Pulmonary artery endothelial cell (primary cell): ENCODE results near the gene PDE1A. TPM values are rescaled to one million over a fixed set of nuclear protein-coding genes. Genes with fewer than 3 reads are reported as not detected.

Experiments used
- DNase-seq: peaks from one replicate; pipeline ENCODE4 v3.0.0-alpha.2; 2011; ENCODE audit warnings: low read depth, low spot score
- total RNA-seq: library from RNA; depleted of rRNA; stranded (reverse); fragments of >200 nt; gene quantifications from 2 replicates; pipeline ENCODE4 v1.2.3, GENCODE V29; 2014

Gene PDE1A
- total RNA-seq, 1 donor from 2014 or later: 0.07 TPM

DNA sequence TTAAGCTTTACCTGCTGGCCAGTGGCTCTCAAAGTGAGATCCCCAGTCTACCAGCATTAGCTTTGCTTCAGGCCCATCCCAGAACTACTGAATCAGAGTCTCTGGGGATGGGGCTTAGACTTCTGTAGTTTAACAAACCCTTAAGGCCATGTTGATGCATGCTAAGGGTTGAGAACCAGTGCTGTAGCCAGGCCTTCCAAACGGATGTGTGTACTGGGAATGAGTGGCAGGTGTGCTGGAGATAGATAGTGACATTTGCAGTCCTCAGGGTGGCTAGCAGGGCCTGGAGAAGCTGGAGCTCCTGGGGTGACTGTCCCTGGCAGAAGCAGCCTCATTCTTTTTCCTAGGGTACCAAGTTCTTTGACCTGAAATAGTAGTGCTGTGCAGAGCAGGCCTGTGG is 292.6 kb downstream of the PDE1A start:
- no peak for DNase-seq

DNA sequence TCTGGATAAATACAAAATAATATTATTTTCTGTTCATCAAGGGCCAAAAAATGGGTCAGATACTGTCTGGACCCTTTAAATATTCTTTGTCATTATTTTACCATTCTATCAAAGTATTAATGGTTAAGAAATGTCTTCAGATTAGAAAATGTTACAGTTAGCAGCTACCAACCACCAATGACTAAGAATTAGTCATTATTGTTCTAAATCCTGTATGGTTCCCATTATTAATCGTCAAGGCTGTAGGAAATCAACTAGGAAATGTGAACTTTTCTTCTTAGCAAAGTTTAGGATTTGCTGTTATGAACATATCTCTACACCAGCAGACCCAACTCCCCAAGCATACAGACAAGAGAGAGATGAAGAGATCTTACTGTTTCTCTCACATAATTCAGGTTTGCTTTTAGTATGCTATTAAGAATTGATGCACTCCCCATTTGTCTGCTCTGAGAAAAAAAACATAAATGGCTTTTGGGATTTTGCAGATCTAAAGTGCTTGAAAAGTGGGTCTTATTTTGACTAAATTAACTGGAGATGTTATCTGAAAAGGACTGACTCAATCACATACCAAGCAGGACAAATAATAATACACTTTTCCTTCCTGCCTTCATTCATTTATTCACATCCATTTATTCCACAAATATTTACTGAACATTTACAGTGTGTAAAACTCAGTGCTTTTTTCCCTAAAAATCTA is 293.5 kb downstream of the PDE1A start:
- no peak for DNase-seq

DNA sequence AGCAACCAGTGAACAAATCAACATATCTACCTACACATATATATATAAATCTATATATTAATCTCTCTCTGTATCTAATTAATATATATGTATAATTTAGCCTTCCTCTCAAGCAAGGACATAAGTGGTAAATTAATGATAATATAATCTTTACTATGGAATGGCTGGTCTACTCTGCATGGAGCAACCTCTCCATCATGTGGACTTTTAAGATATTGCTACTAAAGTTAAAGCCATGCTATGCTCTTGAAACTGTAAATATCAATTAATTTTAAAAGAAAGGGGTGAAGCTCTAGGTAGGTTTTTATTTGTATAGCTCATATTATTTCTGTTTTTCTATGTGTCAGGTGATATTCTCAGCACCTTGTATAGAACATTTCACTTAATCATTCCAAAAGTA is 294.2 kb downstream of the PDE1A start:
- DNase-seq: no peak

DNA sequence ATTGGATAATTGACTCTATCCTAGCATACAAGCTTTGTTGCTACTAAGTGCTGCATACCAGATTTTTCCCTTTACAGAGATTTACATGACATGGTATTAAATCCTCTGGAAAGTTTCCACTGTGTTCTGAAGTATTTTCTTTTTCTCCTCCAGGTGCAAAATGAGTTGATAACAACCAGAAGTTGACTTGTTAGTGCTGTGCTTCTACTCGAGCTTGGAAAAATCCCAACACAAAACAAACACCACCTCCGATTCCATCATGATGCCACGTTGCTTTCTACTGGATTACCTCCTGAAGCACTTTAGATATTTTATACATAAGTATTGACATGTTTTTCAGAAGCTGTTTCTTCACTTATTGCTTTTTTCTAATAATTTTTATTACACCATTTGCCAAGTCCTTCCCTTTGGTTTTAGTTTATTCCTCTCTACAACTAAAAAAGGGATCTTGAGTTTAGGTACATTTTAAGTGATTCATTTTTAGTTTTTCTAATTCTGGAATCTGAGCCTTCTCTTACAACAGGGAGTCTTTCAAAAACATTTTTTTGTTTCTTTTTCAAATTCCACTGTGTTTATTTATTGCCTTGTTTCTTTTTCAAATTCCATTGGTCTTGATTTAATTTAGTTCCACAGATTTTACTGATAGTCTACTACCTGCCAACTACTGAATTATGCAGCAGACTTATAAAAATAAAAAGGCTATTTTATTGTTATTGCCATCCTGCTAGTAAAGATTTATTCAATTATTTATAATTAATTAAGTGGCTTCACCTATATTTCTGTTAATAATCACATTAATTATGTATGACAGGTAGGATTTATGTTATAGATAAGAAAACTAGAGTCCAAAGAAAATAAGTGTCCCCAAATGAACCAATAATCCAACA is 297.8 kb downstream of the PDE1A start:
- no peak for DNase-seq

DNA sequence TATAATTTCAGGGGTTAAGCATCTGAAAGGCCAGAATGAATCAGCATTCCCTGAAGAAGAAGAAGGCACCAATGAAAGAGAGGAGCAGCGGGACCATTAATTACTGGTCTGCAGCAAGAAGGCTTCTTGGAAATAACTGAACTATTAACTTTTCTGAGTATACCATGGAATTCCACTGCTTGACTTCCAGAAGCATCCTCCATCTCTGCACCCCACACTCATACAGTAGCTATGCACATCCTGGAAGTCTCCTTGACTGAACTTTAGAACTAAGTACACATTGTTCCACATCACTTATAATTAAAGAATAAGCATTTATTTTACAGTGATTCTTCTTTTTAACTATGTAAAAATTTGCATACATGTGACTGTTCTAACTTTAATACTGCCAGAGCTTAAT is 309.6 kb downstream of the PDE1A start:
- DNase-seq: no peak

DNA sequence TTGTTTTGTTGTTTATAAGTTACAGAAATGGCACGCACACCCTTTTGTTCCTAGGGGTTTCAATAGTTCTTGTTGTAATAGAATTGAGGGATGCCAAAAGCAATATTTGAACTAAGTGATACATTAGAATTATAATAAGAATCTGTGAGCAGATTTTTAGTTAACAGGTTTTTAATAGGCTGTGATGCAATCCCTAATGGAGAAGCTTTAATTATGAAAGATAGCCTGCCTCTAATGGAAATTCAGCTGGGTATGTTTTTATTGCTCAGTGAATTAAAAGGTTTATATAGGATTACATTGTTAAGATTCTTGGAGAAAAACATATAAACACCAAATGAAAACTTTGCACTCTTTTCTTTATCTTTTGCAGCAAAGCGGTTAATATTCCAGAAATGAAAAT is 310.1 kb downstream of the PDE1A start:
- no peak for DNase-seq

DNA sequence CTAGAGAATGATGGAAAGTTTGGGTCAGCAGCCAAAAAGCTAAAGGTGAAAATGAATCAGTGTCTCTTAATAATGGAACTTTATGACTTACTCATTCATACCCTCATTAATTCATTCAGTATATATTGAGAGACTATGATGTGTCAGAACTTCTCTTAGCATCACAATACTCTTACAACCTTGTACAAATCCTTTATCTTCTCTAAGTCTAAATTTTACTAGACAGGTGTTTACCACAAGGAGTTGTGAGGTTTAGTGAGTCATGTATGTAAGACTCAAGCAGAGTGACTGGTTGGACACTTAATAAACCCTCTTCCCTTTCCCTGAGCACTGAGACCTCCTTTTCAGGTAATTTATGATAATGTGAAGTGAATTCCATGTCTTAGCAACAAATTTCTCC is 311.6 kb downstream of the PDE1A start:
- no peak for DNase-seq

DNA sequence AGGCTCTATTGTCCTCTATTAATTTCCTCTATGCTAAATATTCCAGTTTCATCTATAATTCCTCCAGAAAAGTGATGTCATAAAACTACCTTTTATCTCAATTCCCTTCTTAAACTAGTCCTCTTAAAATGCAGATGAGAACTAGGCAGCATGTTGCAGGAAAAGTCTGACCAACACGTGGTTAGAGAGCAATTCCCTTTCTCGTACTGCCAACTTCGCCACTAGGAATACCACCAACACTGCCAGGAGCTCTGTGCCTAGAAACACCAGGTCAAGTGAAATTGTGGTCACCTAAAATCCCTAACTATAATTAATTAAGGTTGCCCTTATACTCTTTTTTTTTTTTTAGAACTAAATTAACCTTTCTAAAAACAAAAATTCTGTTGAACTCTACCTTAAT is 313.5 kb downstream of the PDE1A start:
- no peak for DNase-seq

DNA sequence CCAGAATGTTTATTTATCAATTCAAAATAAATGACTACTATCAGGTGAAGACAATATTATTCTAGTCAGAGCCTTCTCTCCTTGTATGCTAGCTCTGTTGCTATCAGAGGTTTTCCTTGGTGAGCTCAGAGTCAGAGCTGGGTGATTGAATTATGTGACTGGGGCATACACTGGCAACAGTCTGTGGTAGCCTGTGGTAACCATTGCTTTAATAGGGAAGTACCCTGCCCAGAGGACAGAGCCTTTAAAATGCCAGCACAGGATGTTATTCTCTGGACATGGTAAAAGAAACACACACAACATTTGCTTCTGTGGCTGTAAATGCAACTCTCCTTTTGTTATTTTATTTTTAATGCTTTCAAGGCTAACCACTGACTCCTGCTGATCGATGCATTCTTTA is 316.5 kb downstream of the PDE1A start:
- DNase-seq: no peak

DNA sequence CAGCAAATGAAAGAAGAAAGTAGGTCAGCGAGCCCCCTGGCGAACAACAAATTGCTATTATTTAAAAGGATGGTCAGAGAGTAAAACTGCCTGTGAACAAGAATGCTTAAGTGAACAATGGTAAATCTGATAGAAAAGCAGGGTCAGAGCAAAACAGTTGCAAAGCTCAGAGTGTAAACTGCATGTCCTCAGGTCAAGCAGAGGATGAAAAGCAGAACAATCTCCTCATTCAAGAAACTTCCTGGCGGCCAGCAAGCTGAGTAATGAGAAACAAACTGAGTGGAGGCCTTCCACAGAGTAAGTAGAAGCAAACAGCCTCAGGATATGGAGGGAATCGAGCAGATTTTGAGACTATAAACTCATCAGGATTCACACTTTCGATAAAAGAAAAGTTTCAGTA is 323.3 kb downstream of the PDE1A start:
- DNase-seq: no peak

DNA sequence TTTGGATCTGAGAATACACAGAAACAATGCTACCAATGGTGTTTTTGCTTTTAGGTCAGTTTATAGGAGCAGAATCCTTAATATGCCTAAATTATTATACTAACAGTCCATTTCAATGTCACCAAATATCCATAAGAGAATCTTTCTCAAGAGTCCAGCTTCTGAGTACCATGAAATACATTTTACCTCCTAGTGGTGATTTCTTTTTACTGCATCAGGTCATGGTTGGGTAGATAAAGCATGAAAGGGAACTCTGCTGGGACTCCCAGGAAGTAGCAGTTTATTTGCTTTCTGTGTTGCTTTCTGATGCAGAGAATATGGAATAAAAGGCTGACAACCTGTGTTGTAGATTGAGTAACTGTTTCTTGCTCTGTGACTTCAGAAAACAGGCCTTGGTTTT is 325.6 kb downstream of the PDE1A start:
- no peak for DNase-seq

DNA sequence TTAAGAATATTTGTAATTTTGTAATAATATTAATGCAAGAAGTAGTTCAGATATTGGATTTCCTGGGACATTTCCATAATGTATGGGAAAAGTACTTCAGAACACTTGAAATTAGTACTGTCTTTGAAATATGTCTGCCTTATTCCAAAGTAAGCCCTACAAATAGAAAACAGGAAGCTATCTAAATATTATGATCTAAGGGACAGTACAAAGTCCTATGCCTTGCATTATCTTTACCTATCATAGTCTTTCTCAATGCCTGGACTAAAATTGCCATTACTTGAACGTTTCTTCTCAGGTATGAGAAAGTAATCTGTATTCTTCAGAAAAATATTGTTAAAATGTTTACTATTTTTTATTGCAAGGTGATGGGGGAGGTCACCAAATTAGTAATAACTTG is 328.2 kb downstream of the PDE1A start:
- DNase-seq: no peak

DNA sequence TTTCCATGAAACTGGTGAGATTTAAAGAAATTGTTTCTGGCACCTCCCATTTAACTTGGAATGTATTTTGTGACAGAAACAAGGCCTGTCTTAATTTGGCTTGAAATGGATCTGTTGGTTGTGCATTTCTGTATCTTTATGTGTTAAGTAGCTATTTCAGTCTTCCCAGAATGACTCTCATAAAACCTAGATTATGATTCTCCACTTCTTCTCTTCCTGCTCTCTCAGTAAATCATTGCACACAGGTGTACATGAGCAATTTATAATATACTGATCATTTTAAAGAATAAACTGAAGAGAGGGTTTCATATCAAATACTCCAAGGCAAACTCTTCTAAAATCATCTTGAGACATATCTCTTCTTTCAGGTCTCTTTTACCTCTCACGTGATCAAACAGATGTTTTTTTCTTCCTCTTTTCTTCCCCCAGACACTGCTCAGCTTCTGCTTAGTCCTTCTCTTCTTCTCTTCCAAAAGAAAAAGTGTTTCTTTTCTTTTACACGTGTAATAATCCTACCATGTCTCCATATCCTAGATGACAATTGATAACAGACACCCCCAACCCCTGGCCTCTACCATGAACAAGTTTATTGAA is 329.2 kb downstream of the PDE1A start:
- no peak for DNase-seq

DNA sequence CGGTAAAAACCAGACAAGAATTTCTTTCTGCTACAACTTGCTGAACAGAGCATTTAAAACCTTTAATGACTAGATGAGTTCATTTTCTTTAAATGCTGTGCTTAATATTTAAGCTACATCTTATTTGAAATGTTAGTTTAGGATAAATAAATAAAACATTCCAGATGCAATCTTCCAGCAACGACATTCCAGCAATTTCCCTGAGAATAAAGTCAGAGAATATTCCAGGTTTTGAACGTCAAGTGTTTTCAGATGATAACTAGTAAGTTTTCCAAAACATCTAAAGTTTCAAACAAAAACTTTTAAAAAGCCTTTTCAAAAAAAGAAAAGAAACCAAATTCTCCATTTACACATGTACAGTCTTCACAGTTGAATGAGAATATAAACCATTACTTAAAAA is 336.4 kb downstream of the PDE1A start:
- DNase-seq: no peak
